ENCODE data around the gene CPNE5.

CPNE5 gene

DNA sequence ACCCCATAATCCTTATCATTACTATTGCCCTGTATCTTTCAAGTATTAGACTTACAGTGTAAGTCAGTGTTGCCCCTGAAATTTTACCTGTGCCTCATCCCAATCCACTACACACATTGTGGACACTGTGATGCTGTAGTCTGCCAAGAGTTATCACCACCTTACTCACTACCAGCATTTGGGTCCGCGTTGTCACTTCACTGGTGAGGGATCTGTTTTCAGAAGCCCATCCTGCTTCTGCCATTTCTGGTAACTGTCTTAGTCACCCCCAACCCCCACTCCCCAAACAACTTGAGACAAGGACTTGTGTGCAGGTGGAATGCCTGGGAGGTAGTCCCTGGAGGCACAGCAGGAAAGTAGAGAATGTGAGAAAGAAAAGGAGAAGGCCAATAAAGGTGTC lies 147.6 kb downstream of the CPNE5 start:
- no peaks in the 10 kb centered on the region for H3K9me3 ChIP-seq
- TF ChIP-seq, protein P1, sequence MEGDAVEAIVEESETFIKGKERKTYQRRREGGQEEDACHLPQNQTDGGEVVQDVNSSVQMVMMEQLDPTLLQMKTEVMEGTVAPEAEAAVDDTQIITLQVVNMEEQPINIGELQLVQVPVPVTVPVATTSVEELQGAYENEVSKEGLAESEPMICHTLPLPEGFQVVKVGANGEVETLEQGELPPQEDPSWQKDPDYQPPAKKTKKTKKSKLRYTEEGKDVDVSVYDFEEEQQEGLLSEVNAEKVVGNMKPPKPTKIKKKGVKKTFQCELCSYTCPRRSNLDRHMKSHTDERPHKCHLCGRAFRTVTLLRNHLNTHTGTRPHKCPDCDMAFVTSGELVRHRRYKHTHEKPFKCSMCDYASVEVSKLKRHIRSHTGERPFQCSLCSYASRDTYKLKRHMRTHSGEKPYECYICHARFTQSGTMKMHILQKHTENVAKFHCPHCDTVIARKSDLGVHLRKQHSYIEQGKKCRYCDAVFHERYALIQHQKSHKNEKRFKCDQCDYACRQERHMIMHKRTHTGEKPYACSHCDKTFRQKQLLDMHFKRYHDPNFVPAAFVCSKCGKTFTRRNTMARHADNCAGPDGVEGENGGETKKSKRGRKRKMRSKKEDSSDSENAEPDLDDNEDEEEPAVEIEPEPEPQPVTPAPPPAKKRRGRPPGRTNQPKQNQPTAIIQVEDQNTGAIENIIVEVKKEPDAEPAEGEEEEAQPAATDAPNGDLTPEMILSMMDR (IDR thresholded peaks at IDR 0.05): no peak
- peaks cover 19 to 27% of the 10 kb centered on the region in 2 experiments for H3K4me1 ChIP-seq (ENCODE audit: control insufficient read depth in 1 of 2, insufficient read depth in 1 of 2, low read depth in 1 of 2, low read length in 1 of 2)
- H3K36me3 ChIP-seq: no peaks in the 10 kb centered on the region
- H3K27ac ChIP-seq: peak overlapping the region; percentile 79
- no peak overlapping the region for H3K4me3 ChIP-seq (ENCODE audit: low read depth in 1 of 2, low read length in 1 of 2)
- H3K27me3 ChIP-seq: no peaks in the 10 kb centered on the region

DNA sequence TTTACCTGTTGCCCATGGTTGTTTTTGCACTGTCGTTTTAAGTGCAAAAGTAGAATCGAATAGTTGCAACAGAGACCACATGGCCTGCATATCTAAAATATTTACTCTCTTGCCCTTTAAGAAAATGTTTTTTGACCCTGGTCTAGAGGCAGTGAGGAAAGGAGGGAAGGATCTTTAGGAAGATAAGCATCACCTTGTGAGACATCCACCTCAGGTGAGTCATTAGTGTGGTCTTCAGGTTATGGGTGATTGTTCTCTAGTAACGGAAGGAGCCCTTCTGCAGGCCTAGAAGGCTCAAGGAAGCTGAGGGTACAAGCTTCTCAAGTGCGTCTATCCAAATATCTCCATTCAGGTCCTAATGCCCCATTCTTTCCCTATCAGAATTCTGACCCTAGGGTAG lies 148.2 kb downstream of the CPNE5 start:
- H3K27ac ChIP-seq: no peak overlapping the region
- H3K9me3 ChIP-seq: no peaks in the 10 kb centered on the region
- no peaks in the 10 kb centered on the region for H3K27me3 ChIP-seq
- H3K36me3 ChIP-seq: no peaks in the 10 kb centered on the region
- TF ChIP-seq, protein P1 (IDR thresholded peaks at IDR 0.05): no peak
- H3K4me3 ChIP-seq (ENCODE audit: low read depth in 1 of 2, low read length in 1 of 2): no peak overlapping the region
- peaks cover 21 to 29% of the 10 kb centered on the region in 2 experiments for H3K4me1 ChIP-seq (ENCODE audit: control insufficient read depth in 1 of 2, insufficient read depth in 1 of 2, low read depth in 1 of 2, low read length in 1 of 2)

Data from neutrophil (primary cell).